Measurements from ENCODE around the gene ADAT3. TPM values are rescaled to one million over a fixed set of nuclear protein-coding genes. Genes with fewer than 3 reads are reported as not detected.

The ADAT3 gene
- total and polyA plus RNA-seq, 7 donors, result 0.33 to 17.4 (median 6.2) TPM

DNA sequence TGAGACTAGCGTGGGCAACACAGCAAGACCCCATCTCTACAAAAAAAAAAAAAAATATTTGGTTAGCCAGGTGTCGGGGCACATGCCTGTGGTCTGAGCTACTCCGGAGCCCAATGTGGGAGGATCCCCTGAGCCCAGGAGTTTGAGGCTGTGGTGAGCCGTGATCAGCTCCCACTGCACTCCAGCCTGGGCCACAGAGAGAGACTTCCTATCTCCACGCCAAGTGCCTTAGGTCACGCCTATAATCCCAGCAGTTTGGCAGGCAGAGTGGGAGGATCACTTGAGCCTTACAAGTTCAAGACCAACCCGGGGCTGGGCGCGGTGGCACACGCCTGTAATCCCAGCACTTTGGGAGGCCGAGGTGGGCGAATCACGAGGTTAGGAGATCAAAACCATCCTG, 8.7 kb upstream of the ADAT3 start:
- no peak for TF ChIP-seq POLR2A (IDR thresholded peaks at IDR 0.05)
- TF ChIP-seq, protein P1, sequence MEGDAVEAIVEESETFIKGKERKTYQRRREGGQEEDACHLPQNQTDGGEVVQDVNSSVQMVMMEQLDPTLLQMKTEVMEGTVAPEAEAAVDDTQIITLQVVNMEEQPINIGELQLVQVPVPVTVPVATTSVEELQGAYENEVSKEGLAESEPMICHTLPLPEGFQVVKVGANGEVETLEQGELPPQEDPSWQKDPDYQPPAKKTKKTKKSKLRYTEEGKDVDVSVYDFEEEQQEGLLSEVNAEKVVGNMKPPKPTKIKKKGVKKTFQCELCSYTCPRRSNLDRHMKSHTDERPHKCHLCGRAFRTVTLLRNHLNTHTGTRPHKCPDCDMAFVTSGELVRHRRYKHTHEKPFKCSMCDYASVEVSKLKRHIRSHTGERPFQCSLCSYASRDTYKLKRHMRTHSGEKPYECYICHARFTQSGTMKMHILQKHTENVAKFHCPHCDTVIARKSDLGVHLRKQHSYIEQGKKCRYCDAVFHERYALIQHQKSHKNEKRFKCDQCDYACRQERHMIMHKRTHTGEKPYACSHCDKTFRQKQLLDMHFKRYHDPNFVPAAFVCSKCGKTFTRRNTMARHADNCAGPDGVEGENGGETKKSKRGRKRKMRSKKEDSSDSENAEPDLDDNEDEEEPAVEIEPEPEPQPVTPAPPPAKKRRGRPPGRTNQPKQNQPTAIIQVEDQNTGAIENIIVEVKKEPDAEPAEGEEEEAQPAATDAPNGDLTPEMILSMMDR (IDR thresholded peaks at IDR 0.05), result no peak
- no peak for TF ChIP-seq POLR2AphosphoS5 (IDR thresholded peaks at IDR 0.05)
- no peak for TF ChIP-seq EP300 (IDR thresholded peaks at IDR 0.05)
- peaks cover 0 to 21% (median 10%) of the 10 kb centered on the region in 4 donors for H3K4me1 ChIP-seq
- no peak for DNase-seq
- no peak overlapping the region for H3K4me3 ChIP-seq
- H3K9me3 ChIP-seq, result no peaks in the 10 kb centered on the region
- H3K27me3 ChIP-seq, result no peaks in the 10 kb centered on the region
- WGBS, 2 donors, result 74 to 75% methylated on average over 13 of the region's 13 CpGs
- intact Hi-C loops (cut with DNase I), result no loop called here
- no peaks in the 10 kb centered on the region for H3K36me3 ChIP-seq
- no peak overlapping the region for H3K27ac ChIP-seq

DNA sequence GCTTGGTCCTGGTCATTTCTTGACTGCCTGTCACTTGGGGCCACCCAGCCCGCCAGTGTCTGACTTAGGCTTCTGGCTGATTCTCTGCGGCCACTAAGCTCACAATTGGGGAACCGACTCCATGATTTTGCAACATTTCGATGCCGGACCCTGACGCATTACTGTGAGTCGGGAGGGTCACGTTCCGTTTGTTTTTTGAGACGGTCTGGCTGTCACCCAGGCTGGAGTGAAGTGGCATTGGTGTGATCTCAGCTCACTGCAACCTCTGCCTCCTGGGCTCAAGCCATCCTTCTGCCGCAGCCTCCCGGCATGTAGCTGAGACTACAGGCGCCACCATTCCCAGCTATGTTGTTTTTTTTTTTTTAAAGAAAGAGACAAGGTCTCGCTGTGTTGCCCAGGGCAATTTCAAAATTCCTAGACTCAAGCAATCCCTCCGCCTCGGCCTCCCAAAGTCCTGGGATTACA, 3.2 kb upstream of the ADAT3 start:
- TF ChIP-seq POLR2AphosphoS5 (IDR thresholded peaks at IDR 0.05) (peak in 2 of 4 donors; percentile 5 to 9), EP300 (IDR thresholded peaks at IDR 0.05) (no peak)
- intact Hi-C loops (cut with DNase I), result no loop called here
- 91% methylated on average over 16 of the region's 16 CpGs for WGBS, 2 donors
- Histone ChIP-seq H3K4me3 (no peak overlapping the region), H3K36me3 (no peaks in the 10 kb centered on the region), H3K27me3 (no peaks in the 10 kb centered on the region), H3K27ac (peak overlapping the region in 3 of 4 donors; percentile 37 to 59 (median 57)), H3K4me1 (peaks cover 0 to 27% (median 21%) of the 10 kb centered on the region in 4 donors), H3K9me3 (no peaks in the 10 kb centered on the region)
- peak; percentile 77 for DNase-seq

DNA sequence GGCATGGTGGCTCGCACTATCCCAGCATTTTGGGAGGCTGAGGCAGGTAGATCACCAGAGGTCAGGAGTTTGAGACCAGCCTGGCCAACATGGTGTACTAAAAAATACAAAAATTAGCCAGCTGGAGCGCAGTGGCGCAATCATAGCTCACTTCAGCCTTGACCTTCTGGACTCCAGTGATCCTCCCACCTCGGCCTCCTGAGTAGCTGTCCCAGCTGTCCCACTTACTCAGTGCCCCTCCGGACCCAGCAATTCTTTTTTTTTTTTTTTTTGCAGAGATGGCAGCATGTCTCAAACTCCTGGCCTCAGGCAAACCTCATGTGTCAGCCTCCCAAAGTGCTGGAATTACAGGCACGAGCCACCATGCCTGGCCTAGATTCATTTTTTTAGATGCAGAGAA, 2.3 kb upstream of the ADAT3 start:
- TF ChIP-seq POLR2AphosphoS5 (IDR thresholded peaks at IDR 0.05) (no peak), POLR2A (IDR thresholded peaks at IDR 0.05) (no peak), EP300 (IDR thresholded peaks at IDR 0.05) (no peak)
- TF ChIP-seq, protein P1 (IDR thresholded peaks at IDR 0.05), result no peak
- no peak for DNase-seq
- intact Hi-C loops (cut with DNase I), result no loop called here
- no peaks in the 10 kb centered on the region for H3K9me3 ChIP-seq
- WGBS, 2 donors, result 70 to 85% methylated on average over 6 of the region's 6 CpGs
- H3K4me1 ChIP-seq, result peaks cover 0 to 26% (median 13%) of the 10 kb centered on the region in 4 donors
- H3K27ac ChIP-seq, result peak overlapping the region in 2 of 4 donors; percentile 14 to 30
- H3K36me3 ChIP-seq, result no peaks in the 10 kb centered on the region
- H3K4me3 ChIP-seq, result no peak overlapping the region
- no peaks in the 10 kb centered on the region for H3K27me3 ChIP-seq

DNA sequence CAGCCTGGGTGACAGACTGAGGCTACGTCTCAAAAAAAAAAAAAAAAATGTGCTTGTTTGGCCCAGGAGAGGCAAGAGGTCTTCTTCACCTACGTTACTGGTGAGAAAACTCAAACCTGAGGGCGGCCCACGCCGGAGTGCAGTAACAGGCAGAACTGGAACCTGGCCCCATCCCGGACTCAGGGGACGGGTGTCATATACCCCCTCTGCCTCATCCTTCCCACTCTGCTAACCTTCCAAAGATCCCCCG, 414 bp upstream of the ADAT3 start:
- no peaks in the 10 kb centered on the region for H3K36me3 ChIP-seq
- H3K4me1 ChIP-seq, result peaks cover 0 to 31% (median 21%) of the 10 kb centered on the region in 4 donors
- intact Hi-C loops (cut with DNase I), result no loop called here
- TF ChIP-seq, protein P1 (IDR thresholded peaks at IDR 0.05), result no peak
- no peak for TF ChIP-seq POLR2A (IDR thresholded peaks at IDR 0.05)
- no peak for TF ChIP-seq POLR2AphosphoS5 (IDR thresholded peaks at IDR 0.05)
- TF ChIP-seq EP300 (IDR thresholded peaks at IDR 0.05), result no peak
- 38 to 41% methylated on average over 8 of the region's 8 CpGs for WGBS, 2 donors
- peak overlapping the region; percentile 67 to 89 (median 86) for H3K27ac ChIP-seq
- H3K27me3 ChIP-seq, result no peaks in the 10 kb centered on the region
- DNase-seq, result no peak
- H3K9me3 ChIP-seq, result no peaks in the 10 kb centered on the region
- peak overlapping the region in 3 of 4 donors; percentile 59 to 76 (median 70) for H3K4me3 ChIP-seq

DNA sequence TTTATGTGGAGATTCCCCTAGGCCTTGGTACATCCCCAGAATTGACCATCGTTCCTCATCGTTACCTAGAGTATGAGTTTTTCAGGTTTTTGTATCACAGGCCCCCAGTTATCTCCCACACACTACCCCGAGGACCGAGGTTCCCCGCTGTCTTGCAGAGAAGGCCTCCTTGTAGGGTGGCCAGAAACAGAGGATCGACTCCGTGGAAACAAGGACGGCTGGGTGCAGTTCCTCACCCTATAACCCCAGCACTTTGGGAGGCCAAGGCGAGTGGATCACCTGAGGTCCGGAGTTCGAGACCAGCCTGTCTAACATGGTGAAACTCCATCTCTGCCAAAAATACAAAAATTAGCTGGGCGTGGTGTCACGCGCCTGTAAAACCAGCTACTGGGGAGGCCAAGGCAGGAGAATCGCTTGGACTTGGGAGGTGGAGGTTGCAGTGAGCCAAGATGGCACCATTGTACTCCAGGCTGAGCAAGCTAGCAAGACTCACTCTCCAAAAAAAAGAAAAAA, 720 bp downstream of the ADAT3 start:
- H3K9me3 ChIP-seq, result no peaks in the 10 kb centered on the region
- H3K27me3 ChIP-seq, result no peaks in the 10 kb centered on the region
- intact Hi-C loops (cut with DNase I), result no loop called here
- TF ChIP-seq, protein P1 (IDR thresholded peaks at IDR 0.05), result no peak
- TF ChIP-seq POLR2AphosphoS5 (IDR thresholded peaks at IDR 0.05) (no peak), POLR2A (IDR thresholded peaks at IDR 0.05) (no peak)
- DNase-seq, result no peak
- no peaks in the 10 kb centered on the region for H3K36me3 ChIP-seq
- H3K4me3 ChIP-seq, result peak overlapping the region; percentile 59 to 76 (median 72)
- H3K27ac ChIP-seq, result peak overlapping the region; percentile 84 to 89 (median 86)
- 68 to 76% methylated on average over 15 of the region's 15 CpGs for WGBS, 2 donors
- H3K4me1 ChIP-seq, result peaks cover 0 to 31% (median 23%) of the 10 kb centered on the region in 4 donors

Data from sigmoid colon (tissue), 7 donors.